Sigmoid colon (tissue), 7 donors: ENCODE results near the gene MAT2B. TPM values are rescaled to one million over a fixed set of nuclear protein-coding genes. Genes with fewer than 3 reads are reported as not detected.

ENCODE experiments used
- DNase-seq: peaks from one replicate; pipeline ENCODE4 v3.0.0-alpha.2; 2019
- H3K27ac ChIP-seq, 4 donors: fragments of 200-600 bp; sonication (generic); one replicate each; pipeline ENCODE4 v1.5.1; 2016 to 2019; ENCODE audit warnings: mild to moderate bottlenecking in 1 of 4
- H3K27me3 ChIP-seq, 3 donors: fragments of 200-600 bp; sonication (generic); one replicate each; pipeline ENCODE4 v1.5.1; 2019; ENCODE audit warnings: mild to moderate bottlenecking in 1 of 3
- H3K36me3 ChIP-seq, 4 donors: fragments of 200-600 bp; sonication (generic); one replicate each; pipeline ENCODE4 v1.5.1; 2016 to 2019
- H3K4me1 ChIP-seq, 4 donors: fragments of 200-600 bp; sonication (generic); one replicate each; pipeline ENCODE4 v1.5.1; 2017 to 2019
- H3K4me3 ChIP-seq, 4 donors: fragments of 200-600 bp; sonication (generic); one replicate each; pipeline ENCODE4 v1.5.1; 2017 to 2019; ENCODE audit warnings: mild to moderate bottlenecking in 2 of 4, moderate library complexity in 1 of 4
- H3K9me3 ChIP-seq, 4 donors: fragments of 200-600 bp in 3 of 4; sonication (generic) in 3 of 4; one replicate each; pipeline versions ENCODE4 v1.5.1 to v1.6.1; 2013 to 2019
- EP300 ChIP-seq, 4 donors: sonication (generic); formaldehyde crosslinking; IDR thresholded peaks; one replicate each; pipeline ENCODE4 v1.6.1; 2017; ENCODE audit warnings: antibody characterized with exemption in 4 of 4
- POLR2A ChIP-seq, 2 donors: fragments of 450-650 bp; IDR thresholded peaks; one replicate each; pipeline ENCODE4 v1.6.1; 2016; ENCODE audit warnings: antibody characterized with exemption in 2 of 2, mild to moderate bottlenecking in 2 of 2, moderate library complexity in 2 of 2
- POLR2AphosphoS5 ChIP-seq, 4 donors: sonication (generic); formaldehyde crosslinking; IDR thresholded peaks; one replicate each; pipeline ENCODE4 v1.6.1; 2017; ENCODE audit warnings: antibody characterized with exemption in 4 of 4
- WGBS, 2 donors: extraction: QIAGEN DNeasy Blood & Tissue Kit; methylation state at CpG; one replicate each; pipeline ENCODE4 v1.1.7; 2013; 5-methylcytosine and 5-hydroxymethylcytosine counted together
- intact Hi-C: fragments of 100-400 bp; cut with DNase I; formaldehyde crosslinking; loops from one replicate; pipeline ENCODE4 v1.15.1; 2023
- polyA plus RNA-seq, 3 donors: library from polyadenylated mRNA; stranded (reverse); fragments of 200-250 nt; gene quantifications; one replicate each; pipeline ENCODE4 v1.2.3, GENCODE V29; 2013
- total RNA-seq, 4 donors: library from RNA; depleted of rRNA; stranded (reverse); fragments of >200 nt; gene quantifications; one replicate each; pipeline ENCODE4 v1.1.0, GENCODE V29; 2016
- TF ChIP-seq, protein P1 (sequence below), 4 experiments: fragments of 450-650 bp in 3 of 4; fragments of 200-600 bp in 1 of 4; IDR thresholded peaks; one replicate each; pipeline ENCODE4 v1.5.1; 2016 to 2019; ENCODE audit warnings: antibody characterized with exemption in 4 of 4, mild to moderate bottlenecking in 3 of 4, moderate library complexity in 2 of 4
- donor health status: healthy with polysubstance abuse.
- donor health status: Bipolar disorder and iron deficiency.
- donor health status: healthy.

MAT2B gene
- total and polyA plus RNA-seq, 7 donors, result 41.5 to 100 (median 80.5) TPM

DNA sequence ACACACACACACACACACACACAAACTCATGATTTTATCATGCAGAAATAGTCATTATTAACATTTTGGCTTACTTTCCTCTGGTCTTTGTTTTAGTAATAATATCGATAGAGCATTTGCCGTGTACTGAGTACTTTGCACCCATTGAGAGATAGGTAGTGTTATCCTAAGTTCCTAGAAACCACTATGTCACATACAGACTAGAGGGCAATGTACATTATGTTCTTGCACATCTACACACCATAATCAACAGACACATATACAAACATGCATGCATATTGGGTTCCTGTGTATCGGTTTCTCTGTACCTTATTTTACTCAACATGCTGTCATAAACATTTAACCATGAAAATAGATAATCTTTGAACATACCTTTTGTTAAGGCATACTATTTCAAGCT lies 45.7 kb downstream of the MAT2B start:
- 81 to 94% methylated on average over 3 of the region's 3 CpGs for WGBS, 2 donors
- TF ChIP-seq POLR2A (IDR thresholded peaks at IDR 0.05) (no peak), EP300 (IDR thresholded peaks at IDR 0.05) (no peak), POLR2AphosphoS5 (IDR thresholded peaks at IDR 0.05) (no peak)
- TF ChIP-seq, protein P1, sequence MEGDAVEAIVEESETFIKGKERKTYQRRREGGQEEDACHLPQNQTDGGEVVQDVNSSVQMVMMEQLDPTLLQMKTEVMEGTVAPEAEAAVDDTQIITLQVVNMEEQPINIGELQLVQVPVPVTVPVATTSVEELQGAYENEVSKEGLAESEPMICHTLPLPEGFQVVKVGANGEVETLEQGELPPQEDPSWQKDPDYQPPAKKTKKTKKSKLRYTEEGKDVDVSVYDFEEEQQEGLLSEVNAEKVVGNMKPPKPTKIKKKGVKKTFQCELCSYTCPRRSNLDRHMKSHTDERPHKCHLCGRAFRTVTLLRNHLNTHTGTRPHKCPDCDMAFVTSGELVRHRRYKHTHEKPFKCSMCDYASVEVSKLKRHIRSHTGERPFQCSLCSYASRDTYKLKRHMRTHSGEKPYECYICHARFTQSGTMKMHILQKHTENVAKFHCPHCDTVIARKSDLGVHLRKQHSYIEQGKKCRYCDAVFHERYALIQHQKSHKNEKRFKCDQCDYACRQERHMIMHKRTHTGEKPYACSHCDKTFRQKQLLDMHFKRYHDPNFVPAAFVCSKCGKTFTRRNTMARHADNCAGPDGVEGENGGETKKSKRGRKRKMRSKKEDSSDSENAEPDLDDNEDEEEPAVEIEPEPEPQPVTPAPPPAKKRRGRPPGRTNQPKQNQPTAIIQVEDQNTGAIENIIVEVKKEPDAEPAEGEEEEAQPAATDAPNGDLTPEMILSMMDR (IDR thresholded peaks at IDR 0.05), result no peak
- Histone ChIP-seq H3K4me1 (no peaks in the 10 kb centered on the region), H3K9me3 (no peaks in the 10 kb centered on the region), H3K27ac (no peak overlapping the region), H3K36me3 (no peaks in the 10 kb centered on the region), H3K27me3 (no peaks in the 10 kb centered on the region), H3K4me3 (no peak overlapping the region)
- no peak for DNase-seq
- intact Hi-C loops, result no loop called here

DNA sequence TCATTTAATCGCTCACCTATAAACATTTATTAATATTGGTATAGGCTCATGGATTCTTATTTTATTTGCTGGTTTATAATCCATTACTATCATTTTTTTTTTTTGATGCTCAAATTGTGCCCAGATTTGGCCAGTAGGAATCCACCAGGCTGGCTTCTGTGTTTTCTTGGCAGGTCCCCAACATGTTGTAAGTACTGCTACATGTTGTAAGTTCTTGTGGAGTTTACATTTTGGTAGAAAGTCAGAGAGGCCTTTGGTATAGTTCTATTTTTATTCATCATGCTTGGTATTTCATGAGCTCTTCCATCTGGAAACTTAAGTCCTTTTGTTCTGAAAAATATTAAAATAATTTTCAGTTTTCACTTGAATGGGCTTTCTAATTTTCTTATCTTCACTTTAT lies 47.1 kb downstream of the MAT2B start:
- 93 to 95% methylated on average over 1 of the region's 1 CpG for WGBS, 2 donors
- H3K36me3 ChIP-seq, result no peaks in the 10 kb centered on the region
- H3K27me3 ChIP-seq, result no peaks in the 10 kb centered on the region
- DNase-seq, result no peak
- no peak overlapping the region for H3K4me3 ChIP-seq
- no peak overlapping the region for H3K27ac ChIP-seq
- intact Hi-C loops, result no loop called here
- no peak for TF ChIP-seq EP300 (IDR thresholded peaks at IDR 0.05)
- TF ChIP-seq, protein P1 (IDR thresholded peaks at IDR 0.05), result no peak
- no peak for TF ChIP-seq POLR2A (IDR thresholded peaks at IDR 0.05)
- TF ChIP-seq POLR2AphosphoS5 (IDR thresholded peaks at IDR 0.05), result no peak
- no peaks in the 10 kb centered on the region for H3K9me3 ChIP-seq
- no peaks in the 10 kb centered on the region for H3K4me1 ChIP-seq

DNA sequence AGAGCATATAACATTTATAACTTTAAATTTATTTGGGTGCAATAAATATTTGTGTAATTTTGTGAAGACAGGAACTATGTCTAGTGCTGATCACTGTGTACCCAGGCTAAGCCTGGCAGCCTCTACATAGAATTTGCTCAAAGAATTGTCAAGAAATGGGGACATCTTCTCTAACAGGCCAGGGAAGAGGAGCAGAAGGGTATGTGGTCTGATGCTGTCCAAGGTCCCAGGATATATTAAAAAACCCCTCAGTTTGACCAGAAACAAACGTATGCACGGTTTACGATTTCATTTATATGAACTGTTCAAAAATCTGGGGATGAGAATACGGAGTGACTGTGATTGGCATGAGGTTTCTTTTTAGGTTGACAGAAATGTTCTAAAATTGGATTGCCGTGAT lies 55.9 kb downstream of the MAT2B start:
- DNase-seq, result no peak
- 37 to 83% methylated on average over 5 of the region's 5 CpGs for WGBS, 2 donors
- peaks cover 0 to 10% (median 0%) of the 10 kb centered on the region in 3 donors for H3K27me3 ChIP-seq
- no peak overlapping the region for H3K27ac ChIP-seq
- no peak for TF ChIP-seq POLR2AphosphoS5 (IDR thresholded peaks at IDR 0.05)
- no peak for TF ChIP-seq EP300 (IDR thresholded peaks at IDR 0.05)
- TF ChIP-seq, protein P1 (IDR thresholded peaks at IDR 0.05), result no peak
- no peak for TF ChIP-seq POLR2A (IDR thresholded peaks at IDR 0.05)
- H3K4me3 ChIP-seq, result no peak overlapping the region
- intact Hi-C loops, result loop anchor here (5.0 to 10.0 kb wide), 2 partner anchors 133 to 1646 kb away; no protein-coding TSS in a partner anchor
- H3K9me3 ChIP-seq, result no peaks in the 10 kb centered on the region
- H3K4me1 ChIP-seq, result peaks cover 0 to 19% (median 8%) of the 10 kb centered on the region in 4 donors
- no peaks in the 10 kb centered on the region for H3K36me3 ChIP-seq

DNA sequence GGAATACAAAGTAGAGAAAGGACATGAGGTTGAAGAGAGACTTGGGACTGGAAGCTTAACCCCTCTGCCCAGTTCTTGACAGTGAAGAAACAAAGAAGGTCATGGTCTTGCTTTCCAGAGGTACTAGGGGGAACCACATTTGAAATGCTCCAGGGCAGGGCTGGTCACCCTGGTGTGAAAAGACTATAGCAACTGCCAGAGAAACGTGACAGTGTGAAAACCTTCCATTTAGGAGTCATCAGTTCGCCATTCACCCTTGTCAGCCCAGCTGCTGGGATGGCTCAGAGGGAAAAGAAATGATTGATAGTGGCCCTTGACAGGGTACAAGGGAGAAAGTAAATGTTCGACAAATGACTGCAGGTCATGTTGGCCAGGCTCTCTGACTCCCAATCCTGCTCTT lies 56.7 kb downstream of the MAT2B start:
- intact Hi-C loops, result loop anchor here (5.0 to 10.0 kb wide), 2 partner anchors 133 to 1645 kb away; no protein-coding TSS in a partner anchor
- Histone ChIP-seq H3K4me1 (peaks cover 0 to 21% (median 13%) of the 10 kb centered on the region in 4 donors), H3K27ac (no peak overlapping the region), H3K9me3 (no peaks in the 10 kb centered on the region), H3K27me3 (peaks cover 0 to 10% (median 0%) of the 10 kb centered on the region in 3 donors), H3K4me3 (no peak overlapping the region), H3K36me3 (no peaks in the 10 kb centered on the region)
- no peak for DNase-seq
- TF ChIP-seq, protein P1 (IDR thresholded peaks at IDR 0.05), result no peak
- TF ChIP-seq POLR2AphosphoS5 (IDR thresholded peaks at IDR 0.05) (no peak), POLR2A (IDR thresholded peaks at IDR 0.05) (no peak), EP300 (IDR thresholded peaks at IDR 0.05) (no peak)
- WGBS, 2 donors, result 78 to 81% methylated on average over 3 of the region's 3 CpGs

DNA sequence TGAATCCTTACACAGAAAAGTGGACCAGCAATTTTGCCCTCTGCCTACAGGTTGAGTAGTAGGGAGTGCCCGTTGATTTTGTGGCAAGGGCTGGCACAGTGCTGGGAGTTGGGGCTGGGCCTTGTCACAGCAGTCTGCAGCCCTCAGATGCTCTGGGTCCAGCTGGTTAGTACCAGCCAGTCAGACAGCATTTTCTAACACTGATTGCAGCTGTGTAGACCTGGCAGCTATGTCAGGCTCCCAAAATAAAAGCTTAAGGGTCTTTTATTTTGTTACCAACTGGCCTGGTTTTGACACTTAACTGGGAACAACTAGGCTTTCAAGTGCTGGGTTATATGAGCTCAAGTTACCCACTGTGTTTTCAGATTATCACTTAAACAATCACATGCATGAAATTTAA lies 57.7 kb downstream of the MAT2B start:
- WGBS, 2 donors, result 12 to 44% methylated on average over 1 of the region's 1 CpG
- H3K9me3 ChIP-seq, result no peaks in the 10 kb centered on the region
- H3K27ac ChIP-seq, result no peak overlapping the region
- H3K36me3 ChIP-seq, result no peaks in the 10 kb centered on the region
- peaks cover 0 to 10% (median 0%) of the 10 kb centered on the region in 3 donors for H3K27me3 ChIP-seq
- DNase-seq, result no peak
- H3K4me1 ChIP-seq, result peaks cover 0 to 24% (median 13%) of the 10 kb centered on the region in 4 donors
- no peak overlapping the region for H3K4me3 ChIP-seq
- intact Hi-C loops, result loop anchor here (5.0 to 10.0 kb wide), 2 partner anchors 132 to 1644 kb away; no protein-coding TSS in a partner anchor
- TF ChIP-seq POLR2AphosphoS5 (IDR thresholded peaks at IDR 0.05) (no peak), POLR2A (IDR thresholded peaks at IDR 0.05) (no peak), EP300 (IDR thresholded peaks at IDR 0.05) (no peak)
- TF ChIP-seq, protein P1 (IDR thresholded peaks at IDR 0.05), result no peak
